Measurements from ENCODE around the gene RNF113A.
A peak's percentile ranks its signal among the peaks of the same experiment; 100 is the strongest.

RNF113A gene

GRCh38 chrX:119871599-119872395 is at the start of gene RNF113A, which contains the start of gene NDUFA1:
Gene RNF113A (minus strand): TSS chrX:119871733. CDS start chrX:119871613, 120 bp downstream.
Gene NDUFA1 (plus strand): TSS chrX:119871832. CDS start chrX:119871912, 80 bp downstream.
- no peak for TF ChIP-seq CTCF (IDR thresholded peaks at IDR 0.05; ENCODE audit: low read length, missing control alignments)
- H3K4me3 ChIP-seq (replicated peaks; ENCODE audit: low read depth, low read length) = peak within 1 kb of the TSS; percentile 78
- DNase-seq (ENCODE audit: low read depth) = peak; percentile 84

- no peak overlapping the region for H3K4me3 ChIP-seq (replicated peaks; ENCODE audit: low read depth, low read length)
- no peak for TF ChIP-seq CTCF (IDR thresholded peaks at IDR 0.05; ENCODE audit: low read length, missing control alignments)
Measured at GRCh38 chrX:119919835-119920585, 48.5 kb upstream of the RNF113A start.

GRCh38 chrX:119917877-119918276 is 46.3 kb upstream of the RNF113A start:
- no peak for DNase-seq (ENCODE audit: low read depth)
- no peak overlapping the region for H3K4me3 ChIP-seq (replicated peaks; ENCODE audit: low read depth, low read length)
- TF ChIP-seq CTCF (IDR thresholded peaks at IDR 0.05; ENCODE audit: low read length, missing control alignments) = no peak

More at GRCh38 chrX:119919835-119920585, 48.5 kb upstream of the RNF113A start:
- no peak for DNase-seq (ENCODE audit: low read depth)

- no peak for TF ChIP-seq CTCF (IDR thresholded peaks at IDR 0.05; ENCODE audit: low read length, missing control alignments)
- no peak overlapping the region for H3K4me3 ChIP-seq (replicated peaks; ENCODE audit: low read depth, low read length)
- no peak for DNase-seq (ENCODE audit: low read depth)
Measured at GRCh38 chrX:119916310-119916709, 44.8 kb upstream of the RNF113A start.

GRCh38 chrX:119900976-119901375 is 29.4 kb upstream of the RNF113A start:
- no peak for TF ChIP-seq CTCF (IDR thresholded peaks at IDR 0.05; ENCODE audit: low read length, missing control alignments)
- no peak overlapping the region for H3K4me3 ChIP-seq (replicated peaks; ENCODE audit: low read depth, low read length)
- DNase-seq (ENCODE audit: low read depth) = no peak

- H3K4me3 ChIP-seq (replicated peaks; ENCODE audit: low read depth, low read length) = no peak overlapping the region
- TF ChIP-seq CTCF (IDR thresholded peaks at IDR 0.05; ENCODE audit: low read length, missing control alignments) = no peak
- DNase-seq (ENCODE audit: low read depth) = no peak
Measured at GRCh38 chrX:119899125-119899524, 27.6 kb upstream of the RNF113A start.

Data from fibroblast of pulmonary artery (primary cell).